Measurements from ENCODE around the gene LRRC14B.

The LRRC14B gene

DNA sequence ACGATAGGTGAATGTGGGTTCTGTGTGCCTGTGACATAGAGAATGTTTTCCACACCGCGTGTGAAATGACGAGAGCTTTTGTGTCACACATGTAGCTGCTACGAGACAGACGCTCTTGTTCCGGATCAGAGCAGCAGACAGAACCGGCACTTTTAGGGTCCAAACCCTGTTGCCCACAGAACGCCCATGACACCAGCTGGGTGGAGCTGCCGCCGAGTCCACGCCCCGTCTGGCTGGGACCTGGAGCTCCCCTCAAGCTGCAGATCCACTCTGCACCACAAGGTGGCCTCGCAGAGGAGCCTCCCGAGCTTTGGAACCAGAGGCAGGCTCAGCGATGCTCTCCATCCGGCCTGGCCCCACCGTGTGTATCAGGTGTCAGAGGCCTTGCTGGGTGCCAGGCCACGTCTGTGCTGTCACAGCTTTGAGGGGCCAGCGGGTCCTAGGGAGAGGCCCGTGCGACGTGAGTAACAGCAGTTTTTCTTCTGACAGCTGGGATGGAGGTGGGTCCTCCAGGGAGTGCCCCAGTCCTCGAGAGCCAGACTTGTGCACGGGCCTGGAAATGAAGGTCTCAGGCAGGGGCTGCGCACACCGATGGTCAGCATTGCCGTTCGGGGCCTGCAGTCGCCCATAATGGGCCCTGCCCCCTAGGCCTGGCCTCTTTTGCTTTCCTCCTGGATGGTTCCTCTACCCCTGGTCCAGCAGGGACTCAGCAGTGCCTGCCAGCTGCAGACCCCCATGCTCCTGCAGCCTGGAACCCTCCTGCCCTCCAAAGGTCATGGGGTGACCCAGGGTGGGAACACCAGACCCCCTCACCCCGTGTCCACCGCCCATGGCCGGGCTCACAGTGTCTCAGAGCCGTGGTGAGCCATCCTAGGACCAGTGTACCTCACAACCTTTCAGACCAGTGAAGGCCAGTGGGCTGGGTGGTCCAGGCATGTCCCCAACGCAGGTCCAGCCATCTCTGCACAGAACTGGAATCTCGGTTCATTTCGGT lies 2.5 kb upstream of the LRRC14B start:
- DNase-seq (ENCODE audit: insufficient read length) (peak; percentile 97), FAIRE-seq (peak; percentile 95)
- TF ChIP-seq POLR2A (IDR thresholded peaks at IDR 0.05; ENCODE audit: low read depth, low read length) = no peak
- TF ChIP-seq POLR2AphosphoS5 (IDR thresholded peaks at IDR 0.05; ENCODE audit: low read depth, low read length) = no peak
- TF ChIP-seq TAF1 (IDR thresholded peaks at IDR 0.05; ENCODE audit: borderline replicate concordance, low read depth, low read length) = no peak

DNA sequence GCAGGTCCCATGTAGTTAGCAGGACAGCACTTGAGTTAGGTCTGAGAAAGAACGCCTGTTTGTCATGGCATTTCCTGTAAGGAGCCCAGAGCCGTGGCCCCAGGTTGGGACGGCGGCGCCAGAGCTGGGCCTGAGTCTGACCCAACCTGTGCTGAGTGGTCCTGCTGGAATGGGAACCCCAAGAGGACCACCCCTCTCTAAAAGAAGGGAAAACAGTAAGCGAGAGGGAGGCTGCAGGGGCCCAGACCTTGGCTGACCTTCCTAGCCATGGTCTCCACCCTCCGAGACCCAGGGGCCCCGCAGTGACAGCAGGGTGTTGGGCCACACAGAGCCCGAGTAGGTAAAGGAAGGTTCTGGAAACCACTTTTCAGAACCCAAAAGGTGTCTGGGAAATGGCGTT lies 1.8 kb upstream of the LRRC14B start:
- no peak for DNase-seq (ENCODE audit: insufficient read length)
- TF ChIP-seq POLR2AphosphoS5 (IDR thresholded peaks at IDR 0.05; ENCODE audit: low read depth, low read length) = no peak
- no peak for TF ChIP-seq TAF1 (IDR thresholded peaks at IDR 0.05; ENCODE audit: borderline replicate concordance, low read depth, low read length)
- no peak for TF ChIP-seq POLR2A (IDR thresholded peaks at IDR 0.05; ENCODE audit: low read depth, low read length)
- FAIRE-seq = no peak

GRCh38 chr5:189976-190365 lies 1.3 kb upstream of the LRRC14B start:
- FAIRE-seq (no peak), DNase-seq (ENCODE audit: insufficient read length) (no peak)
- TF ChIP-seq POLR2A (IDR thresholded peaks at IDR 0.05; ENCODE audit: low read depth, low read length) (no peak), TAF1 (IDR thresholded peaks at IDR 0.05; ENCODE audit: borderline replicate concordance, low read depth, low read length) (no peak), POLR2AphosphoS5 (IDR thresholded peaks at IDR 0.05; ENCODE audit: low read depth, low read length) (no peak)

GRCh38 chr5:190366-191035 lies 794 bp upstream of the LRRC14B start:
- TF ChIP-seq POLR2AphosphoS5 (IDR thresholded peaks at IDR 0.05; ENCODE audit: low read depth, low read length) = no peak
- TF ChIP-seq TAF1 (IDR thresholded peaks at IDR 0.05; ENCODE audit: borderline replicate concordance, low read depth, low read length) = no peak
- no peak for TF ChIP-seq POLR2A (IDR thresholded peaks at IDR 0.05; ENCODE audit: low read depth, low read length)
- FAIRE-seq = no peak
- no peak for DNase-seq (ENCODE audit: insufficient read length)

DNA sequence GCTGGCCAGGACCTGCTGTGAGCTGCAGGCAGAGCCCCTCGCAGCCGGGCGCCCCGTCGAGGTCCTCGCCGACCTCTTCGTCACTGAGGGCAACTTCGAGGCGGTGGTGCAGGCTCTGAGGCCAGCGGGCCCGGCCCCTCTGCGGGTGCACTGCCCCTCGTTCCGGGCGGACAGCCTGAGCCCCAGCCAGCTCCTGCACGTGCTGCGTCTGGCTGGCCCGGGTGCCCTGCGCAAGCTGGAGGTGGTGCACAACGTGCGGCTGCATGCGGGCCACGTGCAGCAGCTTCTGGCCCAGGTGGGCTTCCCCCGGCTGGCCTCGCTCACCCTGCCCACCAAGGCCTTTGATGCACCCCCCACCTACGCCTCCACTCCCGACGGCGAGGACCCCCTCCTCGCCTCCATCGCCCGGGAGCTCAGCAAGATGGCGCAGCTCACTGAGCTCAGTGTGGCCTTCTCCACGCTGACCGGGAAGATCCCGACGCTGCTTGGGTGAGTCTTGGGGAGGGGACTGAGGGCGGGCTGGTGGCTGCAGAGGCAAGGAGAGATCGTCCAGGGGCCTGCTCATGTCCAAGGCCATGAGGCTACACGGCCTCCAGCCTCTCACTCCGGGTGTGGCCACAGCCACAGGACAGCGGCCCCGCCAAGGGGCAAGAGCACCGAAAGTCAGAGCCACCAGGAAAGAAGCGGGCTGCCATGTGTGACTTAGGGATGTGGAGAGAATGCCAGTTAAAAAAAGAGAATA lies 825 bp downstream of the LRRC14B start:
- no peak for DNase-seq (ENCODE audit: insufficient read length)
- TF ChIP-seq POLR2A (IDR thresholded peaks at IDR 0.05; ENCODE audit: low read depth, low read length) (no peak), TAF1 (IDR thresholded peaks at IDR 0.05; ENCODE audit: borderline replicate concordance, low read depth, low read length) (no peak)
- no peak for FAIRE-seq

DNA sequence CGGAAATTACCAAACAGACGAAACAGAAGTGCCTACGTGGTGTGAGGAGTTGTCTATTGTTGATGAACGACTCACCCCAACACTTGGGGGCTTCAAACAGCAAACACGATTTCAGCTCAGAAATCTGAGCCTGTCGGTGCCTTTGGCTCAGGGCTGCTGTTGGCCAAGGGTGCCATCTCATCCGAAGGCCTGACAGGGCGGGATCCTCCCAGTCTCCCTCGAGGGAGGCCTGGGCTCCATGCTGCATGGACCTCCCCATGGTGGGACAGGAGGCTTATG lies 1.3 kb downstream of the LRRC14B start:
- FAIRE-seq = no peak
- no peak for DNase-seq (ENCODE audit: insufficient read length)
- TF ChIP-seq POLR2AphosphoS5 (IDR thresholded peaks at IDR 0.05; ENCODE audit: low read depth, low read length) (no peak), POLR2A (IDR thresholded peaks at IDR 0.05; ENCODE audit: low read depth, low read length) (no peak), TAF1 (IDR thresholded peaks at IDR 0.05; ENCODE audit: borderline replicate concordance, low read depth, low read length) (no peak)

- DNase-seq (ENCODE audit: insufficient read length) = no peak
These were observed 1.9 kb downstream of the LRRC14B start for GRCh38 chr5:192970-193831.

GRCh38 chr5:194102-194501 lies 2.8 kb downstream of the LRRC14B start:
- no peak for TF ChIP-seq POLR2AphosphoS5 (IDR thresholded peaks at IDR 0.05; ENCODE audit: low read depth, low read length)
- TF ChIP-seq POLR2A (IDR thresholded peaks at IDR 0.05; ENCODE audit: low read depth, low read length) = no peak
- TF ChIP-seq TAF1 (IDR thresholded peaks at IDR 0.05; ENCODE audit: borderline replicate concordance, low read depth, low read length) = no peak
- no peak for FAIRE-seq
- DNase-seq (ENCODE audit: insufficient read length) = no peak

More at GRCh38 chr5:192970-193831, 1.9 kb downstream of the LRRC14B start:
- TF ChIP-seq TAF1 (IDR thresholded peaks at IDR 0.05; ENCODE audit: borderline replicate concordance, low read depth, low read length) (no peak), POLR2AphosphoS5 (IDR thresholded peaks at IDR 0.05; ENCODE audit: low read depth, low read length) (no peak), POLR2A (IDR thresholded peaks at IDR 0.05; ENCODE audit: low read depth, low read length) (no peak)
- FAIRE-seq = no peak

DNA sequence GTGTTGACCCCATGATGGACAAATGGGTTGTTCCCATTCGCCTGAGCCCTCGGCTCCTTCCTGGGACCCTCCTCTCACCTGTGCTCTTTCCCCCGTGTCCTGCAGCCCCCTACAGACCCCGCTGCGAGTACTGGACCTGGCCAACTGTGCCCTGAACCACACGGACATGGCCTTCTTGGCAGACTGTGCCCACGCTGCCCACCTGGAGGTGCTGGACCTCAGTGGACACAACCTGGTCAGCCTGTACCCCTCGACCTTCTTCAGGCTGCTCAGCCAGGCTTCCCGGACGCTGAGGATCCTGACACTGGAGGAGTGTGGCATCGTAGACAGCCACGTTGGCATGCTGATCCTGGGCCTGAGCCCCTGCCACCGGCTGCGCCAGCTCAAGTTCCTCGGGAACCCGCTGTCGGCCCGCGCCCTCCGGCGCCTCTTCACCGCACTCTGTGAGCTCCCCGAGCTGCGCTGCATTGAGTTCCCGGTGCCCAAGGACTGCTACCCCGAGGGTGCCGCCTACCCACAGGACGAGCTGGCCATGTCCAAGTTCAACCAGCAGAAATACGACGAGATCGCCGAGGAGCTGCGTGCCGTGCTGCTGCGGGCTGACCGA lies 3.4 kb downstream of the LRRC14B start:
- DNase-seq (ENCODE audit: insufficient read length) (no peak), FAIRE-seq (no peak)
- no peak for TF ChIP-seq POLR2AphosphoS5 (IDR thresholded peaks at IDR 0.05; ENCODE audit: low read depth, low read length)
- no peak for TF ChIP-seq POLR2A (IDR thresholded peaks at IDR 0.05; ENCODE audit: low read depth, low read length)
- no peak for TF ChIP-seq TAF1 (IDR thresholded peaks at IDR 0.05; ENCODE audit: borderline replicate concordance, low read depth, low read length)

GRCh38 chr5:195401-196160 lies 4.3 kb downstream of the LRRC14B start:
- TF ChIP-seq POLR2A (IDR thresholded peaks at IDR 0.05; ENCODE audit: low read depth, low read length) (no peak), POLR2AphosphoS5 (IDR thresholded peaks at IDR 0.05; ENCODE audit: low read depth, low read length) (no peak), TAF1 (IDR thresholded peaks at IDR 0.05; ENCODE audit: borderline replicate concordance, low read depth, low read length) (no peak)
- FAIRE-seq (no peak), DNase-seq (ENCODE audit: insufficient read length) (no peak)
